Activated gamma-delta T cell (primary cell): Measurements from ENCODE around the gene CLIP3.
"Not testable (repeated sequence)": the region's sequence is repeated elsewhere in the genome, so short reads cannot be mapped to it uniquely, and the experiment has no call there.

Source experiments
- DNase-seq: peaks from one replicate; lab custom pipeline; 2025; lab: John Stamatoyannopoulos, UW

The CLIP3 gene

DNA sequence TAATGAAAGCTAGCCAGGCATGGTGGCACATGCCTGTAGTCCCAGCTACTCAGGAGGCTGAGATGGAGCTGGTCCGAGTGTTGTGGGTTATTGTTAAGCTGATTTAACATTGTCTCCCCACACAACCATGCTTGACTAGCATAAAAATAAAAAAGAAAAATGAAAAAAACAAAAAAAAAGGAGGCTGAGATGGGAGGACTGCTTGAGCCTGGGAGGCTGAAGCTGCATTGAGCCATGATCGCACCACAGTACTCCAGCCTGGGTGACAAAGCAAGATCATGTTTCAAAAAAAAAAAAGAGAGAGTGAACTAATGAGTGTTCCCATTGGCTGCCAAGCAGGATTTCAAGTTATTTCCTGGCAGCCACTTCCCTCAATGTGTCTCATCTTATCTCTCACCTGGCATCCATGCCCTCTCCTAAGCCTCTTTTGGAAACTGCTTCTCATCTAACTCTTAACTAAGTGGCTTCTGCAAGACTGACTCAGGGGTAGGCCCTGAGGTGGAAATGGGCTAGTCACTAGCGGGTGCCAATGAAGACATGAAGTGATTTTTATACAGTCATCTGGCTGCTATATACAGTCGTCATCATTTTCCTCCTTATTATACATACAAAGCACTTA is 16.5 kb upstream of the CLIP3 start:
- no peak for DNase-seq

GRCh38 chr19:36047835-36048234 is 15.2 kb upstream of the CLIP3 start:
- no peak for DNase-seq

DNA sequence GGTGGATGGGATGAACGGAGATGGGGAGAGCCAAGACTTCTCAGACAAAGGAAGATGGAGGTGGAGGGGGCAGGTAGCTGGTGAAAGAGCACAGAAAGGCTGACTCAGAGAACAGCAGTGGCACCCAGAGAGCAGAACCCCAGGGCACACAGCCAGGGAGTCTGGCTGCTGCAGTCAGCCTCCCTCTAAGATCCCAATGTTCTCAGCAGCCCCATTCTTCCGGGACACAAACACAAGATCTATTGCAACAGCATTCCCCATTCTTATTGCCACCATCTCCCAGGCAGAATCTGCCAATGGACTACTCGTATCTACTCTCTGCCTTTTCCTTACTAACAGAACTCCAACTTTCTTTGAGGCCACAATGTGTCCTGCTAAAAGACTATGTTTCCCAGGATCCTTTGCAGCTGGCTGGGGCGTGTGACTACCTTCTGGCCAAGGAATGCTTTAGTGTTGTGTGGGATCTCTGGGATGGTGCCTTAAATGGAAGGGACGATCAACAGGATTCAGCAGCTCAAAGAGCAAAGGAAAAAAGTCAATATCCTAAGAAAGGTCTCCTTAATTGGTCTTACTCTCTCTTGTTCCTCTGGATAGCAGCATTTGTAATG is 13.9 kb upstream of the CLIP3 start:
- DNase-seq: no peak

DNA sequence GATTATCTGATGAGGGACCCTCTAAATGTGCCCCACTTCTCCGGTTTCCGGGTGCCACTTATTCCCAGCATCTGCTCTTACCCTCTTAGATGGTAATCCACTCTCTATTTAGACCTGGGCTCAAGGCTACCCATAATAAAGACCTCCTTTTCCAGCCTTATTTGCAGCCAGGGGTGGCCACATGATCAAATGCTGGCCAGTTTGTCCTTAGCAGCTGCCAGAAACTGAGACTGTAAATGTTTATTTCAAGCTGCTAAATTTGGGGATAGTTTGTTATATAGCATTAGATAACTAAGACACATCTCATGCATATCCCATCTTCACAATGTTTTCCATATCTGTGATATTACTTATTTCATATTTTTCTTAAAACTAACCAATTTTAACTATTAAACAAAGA is 11.3 kb upstream of the CLIP3 start:
- DNase-seq: no peak

GRCh38 chr19:36041831-36042230 is 9.2 kb upstream of the CLIP3 start:
- DNase-seq: no peak

DNA sequence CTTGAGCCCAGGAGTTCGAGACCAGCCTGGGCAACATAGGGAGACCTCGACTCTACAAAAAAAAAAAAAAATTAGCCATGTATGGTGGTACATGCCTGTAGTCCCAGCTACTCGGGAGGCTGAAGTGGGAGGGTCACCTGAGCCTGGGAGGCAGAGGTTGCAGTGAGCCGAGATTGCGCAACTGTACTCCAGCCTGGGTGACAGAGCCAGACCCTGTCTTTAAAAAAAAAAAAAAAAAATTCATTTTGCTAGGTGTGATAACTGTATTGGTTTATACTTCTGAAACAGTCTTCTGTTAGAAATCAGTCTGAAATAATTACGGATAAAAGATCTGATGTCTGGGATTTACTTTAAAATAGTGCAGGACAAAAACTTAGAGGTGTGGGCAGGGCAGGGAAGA is 8.4 kb upstream of the CLIP3 start:
- DNase-seq: not testable (repeated sequence)

- no peak for DNase-seq
These were observed 7.8 kb upstream of the CLIP3 start for GRCh38 chr19:36040495-36040894.

- DNase-seq: no peak
These were observed 1.4 kb downstream of the CLIP3 start for GRCh38 chr19:36031308-36031707.

DNA sequence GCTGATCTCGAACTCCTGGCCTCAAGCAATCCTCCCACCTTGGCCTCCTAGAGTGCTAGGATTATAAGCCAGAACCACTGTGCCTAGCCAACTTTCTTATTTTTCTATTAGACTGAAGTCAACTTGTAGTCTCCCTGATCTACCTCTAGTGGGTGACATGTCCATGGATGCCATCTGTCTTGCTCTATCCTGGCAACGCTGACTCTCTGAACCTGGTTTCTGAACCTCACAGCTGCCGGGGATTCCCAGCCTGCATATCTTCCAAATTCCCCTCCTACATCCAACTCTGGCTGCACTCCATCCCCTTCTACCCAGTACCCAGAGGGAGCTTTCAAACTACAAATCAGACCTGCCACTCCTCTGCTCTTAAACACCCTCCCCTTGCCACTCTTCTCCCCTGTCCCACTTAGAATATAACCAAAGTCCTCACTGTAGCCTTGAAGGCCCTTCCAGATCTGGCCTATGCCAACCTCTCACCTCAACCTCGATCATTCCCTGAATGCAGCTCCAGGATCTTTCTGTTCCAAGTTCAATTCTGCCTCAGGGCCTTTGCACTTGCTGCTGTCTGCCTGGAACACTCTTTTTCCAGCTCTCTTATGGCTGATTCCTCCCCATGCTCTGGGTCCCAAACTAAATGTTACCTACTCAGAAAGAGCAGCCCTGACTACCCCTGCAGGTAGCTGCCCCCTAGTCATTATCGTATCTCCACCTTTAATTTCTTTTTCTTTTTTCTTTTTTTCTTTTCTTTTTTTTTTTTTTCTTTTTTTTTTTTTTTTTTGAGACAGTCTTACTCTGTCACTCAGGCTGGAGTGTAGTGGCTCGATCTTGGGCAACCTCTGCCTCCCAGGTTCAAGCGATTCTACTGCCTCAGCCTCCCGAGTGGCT is 2.2 kb downstream of the CLIP3 start:
- DNase-seq: no peak

- no peak for DNase-seq
These were observed 4.2 kb downstream of the CLIP3 start for GRCh38 chr19:36028313-36029041.

GRCh38 chr19:36027696-36028095 is 5.0 kb downstream of the CLIP3 start:
- DNase-seq: no peak

DNA sequence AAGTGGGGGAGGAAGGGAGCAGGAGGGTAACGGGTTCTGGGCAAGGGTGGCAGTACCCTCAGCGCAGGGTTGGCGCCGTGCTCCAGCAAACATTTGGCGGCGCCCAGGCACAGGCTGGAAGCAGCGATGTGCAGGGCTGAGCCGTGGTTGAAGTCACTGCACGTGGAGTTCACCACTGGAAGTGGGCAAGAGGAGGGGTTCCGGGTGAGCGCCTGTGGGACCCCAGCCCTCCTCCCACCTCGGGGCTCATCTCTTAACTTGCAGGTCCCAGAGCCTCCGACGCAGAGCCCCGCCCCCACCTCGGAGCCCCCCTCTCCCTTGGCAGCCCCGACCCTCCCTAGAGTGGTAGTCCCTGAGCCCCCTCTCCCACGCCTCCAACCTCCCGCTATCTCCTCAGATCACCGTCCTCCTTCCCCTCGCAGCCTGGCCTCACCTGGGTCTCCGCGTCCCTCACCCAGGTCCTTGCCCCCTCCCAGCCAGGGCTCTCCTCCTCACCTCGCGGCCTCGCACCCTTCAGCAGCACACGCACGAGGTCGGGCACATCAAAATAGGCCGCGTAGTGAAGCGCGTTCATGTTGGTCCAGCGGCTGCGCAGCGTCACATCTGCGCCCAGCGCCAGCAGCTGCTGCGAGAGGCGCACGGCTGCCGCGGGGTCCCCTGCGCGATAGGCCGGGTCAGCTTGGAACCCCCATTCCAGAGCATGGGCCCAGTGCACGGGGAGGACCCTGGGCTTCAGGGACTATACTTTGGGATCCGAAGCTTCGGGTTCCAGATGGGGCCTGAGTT is 6.4 kb downstream of the CLIP3 start:
- no peak for DNase-seq

- DNase-seq: no peak
These were observed 7.1 kb downstream of the CLIP3 start for GRCh38 chr19:36025541-36025940.

DNA sequence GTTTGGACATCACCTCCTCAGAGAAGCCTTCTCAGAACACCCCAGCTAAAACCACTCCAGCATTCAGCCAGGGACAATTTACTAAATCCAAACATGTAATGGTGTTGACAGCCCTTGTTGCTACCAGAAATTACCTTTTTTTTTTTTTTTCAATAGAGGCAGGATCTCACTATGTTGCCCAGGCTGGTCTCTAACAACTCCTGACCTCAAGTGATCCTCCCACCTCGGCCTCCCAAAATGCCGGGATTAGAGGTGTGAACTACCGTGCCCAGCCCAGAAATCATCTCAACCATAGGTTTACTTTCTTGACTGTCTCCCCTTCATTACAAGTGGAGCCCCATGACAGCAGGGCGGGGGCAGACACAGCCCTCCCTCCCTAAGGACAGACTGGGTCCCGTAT is 9.2 kb downstream of the CLIP3 start:
- DNase-seq: no peak

DNA sequence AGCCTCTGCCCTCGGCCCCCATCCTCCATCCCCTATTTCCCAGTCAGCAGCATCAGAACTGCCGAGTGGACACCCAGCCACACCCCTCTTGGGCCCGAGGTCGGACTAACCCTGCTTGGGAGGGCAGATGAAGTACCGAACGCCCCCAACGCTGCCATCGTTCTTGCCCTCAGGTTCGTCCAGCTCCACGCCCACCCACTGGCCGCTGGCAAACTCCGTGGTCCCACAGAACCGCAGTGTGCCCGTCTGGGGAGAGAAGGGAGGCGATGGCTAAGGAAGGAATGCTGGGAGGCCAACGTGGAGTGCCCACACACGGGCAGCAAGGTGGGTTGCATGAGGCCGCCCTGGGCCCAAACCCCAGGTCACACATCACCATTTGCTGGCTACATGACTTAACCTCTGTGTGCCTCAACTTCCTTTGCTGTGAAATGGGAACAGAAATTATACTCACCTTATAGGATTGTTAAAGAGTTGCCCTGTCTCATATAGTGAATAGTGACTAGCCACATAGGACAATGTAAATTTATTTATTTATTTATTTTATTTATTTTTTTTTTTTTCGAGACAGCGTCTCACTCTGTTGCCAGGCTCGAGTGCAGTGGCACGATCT is 13.5 kb downstream of the CLIP3 start:
- DNase-seq: no peak

- peak; percentile 94 for DNase-seq
These were observed 18.4 kb downstream of the CLIP3 start, which contains the start of gene ALKBH6 for GRCh38 chr19:36014012-36014924. TSS of gene ALKBH6 (minus strand) at chr19:36014213. CDS start at chr19:36013397, 816 bp downstream.

GRCh38 chr19:36013280-36014011 is 19.2 kb downstream of the CLIP3 start:
- DNase-seq: no peak

DNA sequence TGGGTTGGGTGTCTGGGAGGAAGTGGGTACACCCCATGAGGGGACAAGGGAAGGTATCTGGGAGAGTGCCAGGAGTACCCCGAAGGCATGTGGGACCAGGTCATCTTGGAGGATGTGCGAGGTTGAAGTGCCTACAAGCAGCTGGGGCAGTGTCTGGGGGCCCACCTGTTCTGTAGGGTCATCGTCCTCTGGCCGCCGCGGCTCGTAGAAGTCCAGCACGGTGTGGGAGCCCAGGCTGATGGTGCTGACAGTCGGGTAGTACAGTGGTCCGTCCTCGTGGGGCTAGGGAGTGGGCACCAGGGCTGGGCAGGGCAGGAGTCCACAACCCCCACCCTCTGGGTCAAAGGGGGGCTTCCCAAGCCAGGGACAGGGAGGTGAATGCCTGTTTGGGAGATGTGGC is 22.3 kb downstream of the CLIP3 start:
- no peak for DNase-seq
